HUES64 (cell line): ENCODE measurements around the gene SMCR8.
"Not testable (repeated sequence)": the region's sequence is repeated elsewhere in the genome, so short reads cannot be mapped to it uniquely, and the experiment has no call there.

Source experiments
- H3K27ac ChIP-seq: 2 replicates; pipeline ENCODE4 v1.7.0; 2013; ENCODE audit warnings: low read depth, low read length, inconsistent platforms
- H3K27me3 ChIP-seq: 2 replicates; pipeline ENCODE4 v1.6.1; 2013; ENCODE audit warnings: mild to moderate bottlenecking, low read length; ENCODE audit not compliant: insufficient read depth
- H3K36me3 ChIP-seq: 2 replicates; pipeline ENCODE4 v1.6.1; 2013; ENCODE audit warnings: mild to moderate bottlenecking, low read length; ENCODE audit not compliant: insufficient read depth
- H3K4me1 ChIP-seq: 2 replicates; pipeline ENCODE4 v1.6.1; 2013; ENCODE audit warnings: mild to moderate bottlenecking, low read length, moderate library complexity; ENCODE audit not compliant: insufficient read depth
- H3K4me3 ChIP-seq: 2 replicates; pipeline ENCODE4 v1.5.1; 2013; ENCODE audit warnings: mild to moderate bottlenecking, low read length, moderate library complexity
- H3K9ac ChIP-seq: 2 replicates; pipeline ENCODE4 v1.6.1; 2013; ENCODE audit warnings: mild to moderate bottlenecking, low read depth, low read length
- H3K9me3 ChIP-seq: 2 replicates; pipeline ENCODE4 v1.6.1; 2013; ENCODE audit warnings: low read depth, low read length; ENCODE audit not compliant: insufficient read depth
- WGBS: fragments of 150-250, 120-280 bp; methylation state at CpG from one replicate; pipeline ENCODE4 v1.1.7; 2013; ENCODE audit warnings: missing lambda C conversion rate; 5-methylcytosine and 5-hydroxymethylcytosine counted together

SMCR8 gene

GRCh38 chr17:18328643-18329204 is 13.6 kb downstream of the SMCR8 start:
- no peaks in the 10 kb centered on the region for H3K4me1 ChIP-seq

DNA sequence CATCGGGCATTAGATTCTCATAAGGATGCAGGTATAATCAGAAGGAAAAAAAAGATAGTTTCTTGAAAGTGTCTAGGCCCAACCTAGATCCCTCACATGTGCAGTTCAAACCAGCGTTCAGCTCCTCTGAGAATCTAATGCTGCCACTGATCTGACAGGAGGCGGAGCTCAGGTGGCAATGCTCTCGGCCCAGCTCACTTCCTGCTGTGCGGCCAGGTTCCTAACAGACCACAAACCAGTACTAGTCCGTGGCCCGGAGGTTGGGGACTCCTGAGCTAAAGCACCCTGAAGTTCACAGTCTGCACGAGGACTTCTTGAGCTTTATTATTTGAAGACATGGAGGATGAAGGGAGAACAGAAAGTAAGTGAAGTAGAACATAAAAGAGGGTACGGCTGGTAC is 16.8 kb downstream of the SMCR8 start:
- Histone ChIP-seq H3K27me3 (no peaks in the 10 kb centered on the region), H3K4me3 (no peak overlapping the region), H3K36me3 (peaks cover 83% of the 10 kb centered on the region), H3K9ac (no peak overlapping the region), H3K4me1 (no peaks in the 10 kb centered on the region), H3K9me3 (no peaks in the 10 kb centered on the region), H3K27ac (no peak overlapping the region)
- WGBS = 91% methylated on average over 9 of the region's 9 CpGs

More at GRCh38 chr17:18328643-18329204, 13.6 kb downstream of the SMCR8 start:
- no peaks in the 10 kb centered on the region for H3K9me3 ChIP-seq
- H3K27ac ChIP-seq = no peak overlapping the region
- no peak overlapping the region for H3K4me3 ChIP-seq
- H3K27me3 ChIP-seq = no peaks in the 10 kb centered on the region
- WGBS = 96% methylated on average over 9 of the region's 9 CpGs
- no peak overlapping the region for H3K9ac ChIP-seq
- peaks cover 83% of the 10 kb centered on the region for H3K36me3 ChIP-seq

DNA sequence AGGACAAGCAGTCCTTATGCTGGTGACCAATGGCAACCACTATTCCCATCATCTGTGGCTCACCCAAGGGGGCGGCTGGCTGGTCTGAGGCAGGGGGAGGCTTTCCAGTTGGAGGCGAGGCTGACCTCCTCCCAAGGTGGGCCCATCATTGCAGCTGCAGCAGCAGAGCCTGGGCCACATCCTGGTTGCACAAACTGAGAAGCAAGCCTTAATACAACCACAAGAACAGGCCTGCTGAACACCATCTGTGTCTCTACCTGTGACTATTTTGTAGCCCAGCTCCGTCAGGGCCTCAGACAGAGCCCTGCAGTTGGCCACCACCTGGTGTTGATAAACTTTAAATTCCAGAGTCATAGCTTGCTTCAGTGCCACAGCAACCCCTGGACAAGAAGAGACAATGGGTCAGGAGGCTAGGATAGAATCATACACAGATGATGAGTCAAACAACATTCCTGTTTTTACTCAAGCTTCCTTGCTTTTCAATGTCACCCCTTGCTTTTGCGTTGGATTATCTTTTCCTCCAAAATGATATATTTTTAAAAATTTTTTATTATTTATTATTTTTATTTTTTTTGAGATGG is 17.9 kb downstream of the SMCR8 start:
- Histone ChIP-seq H3K36me3 (peaks cover 79% of the 10 kb centered on the region), H3K9ac (no peak overlapping the region), H3K4me3 (no peak overlapping the region), H3K27ac (no peak overlapping the region), H3K4me1 (no peaks in the 10 kb centered on the region), H3K9me3 (no peaks in the 10 kb centered on the region), H3K27me3 (no peaks in the 10 kb centered on the region)
- 73% methylated on average over 3 of the region's 4 CpGs for WGBS

- not testable (repeated sequence) for H3K4me3 ChIP-seq, H3K4me1 ChIP-seq, H3K9ac ChIP-seq, H3K27ac ChIP-seq, H3K27me3 ChIP-seq, H3K9me3 ChIP-seq
- 96% methylated on average over 25 of the region's 25 CpGs for WGBS
- H3K36me3 ChIP-seq = peaks cover 75% of the 10 kb centered on the region
Observed at GRCh38 chr17:18338158-18338557, 23.1 kb downstream of the SMCR8 start.

DNA sequence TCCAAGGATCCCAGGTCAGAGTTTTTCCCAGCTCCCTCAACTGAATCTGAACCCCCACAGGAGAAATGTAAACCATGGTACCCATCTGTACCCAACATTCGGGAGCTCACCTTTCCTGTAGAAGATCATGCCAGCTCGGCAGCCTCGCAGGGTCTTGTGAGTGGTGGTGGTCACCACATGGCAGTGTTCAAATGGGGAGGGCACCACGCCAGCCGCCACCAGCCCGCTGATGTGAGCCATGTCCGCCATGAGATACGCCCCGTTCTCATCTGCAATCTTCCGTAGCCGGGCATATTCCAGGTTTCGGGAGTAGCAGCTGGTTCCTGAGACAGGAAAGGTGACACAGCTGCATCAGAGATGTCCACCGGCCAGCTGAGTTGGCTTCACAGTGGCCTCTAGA is 24.8 kb downstream of the SMCR8 start:
- no peak overlapping the region for H3K4me3 ChIP-seq
- no peak overlapping the region for H3K9ac ChIP-seq
- peaks cover 79% of the 10 kb centered on the region for H3K36me3 ChIP-seq
- H3K9me3 ChIP-seq = peaks cover 8% of the 10 kb centered on the region; the same call in 1 of the 2 replicates
- no peaks in the 10 kb centered on the region for H3K27me3 ChIP-seq
- no peak overlapping the region for H3K27ac ChIP-seq
- H3K4me1 ChIP-seq = no peaks in the 10 kb centered on the region
- WGBS = 96% methylated on average over 13 of the region's 13 CpGs

GRCh38 chr17:18344021-18344420 is 28.9 kb downstream of the SMCR8 start:
- Histone ChIP-seq H3K4me3 (no peak overlapping the region), H3K27me3 (no peaks in the 10 kb centered on the region), H3K9me3 (peaks cover 7% of the 10 kb centered on the region; the same call in 1 of the 2 replicates), H3K9ac (no peak overlapping the region), H3K36me3 (peaks cover 89% of the 10 kb centered on the region), H3K27ac (no peak overlapping the region), H3K4me1 (no peaks in the 10 kb centered on the region)
- 93% methylated on average over 5 of the region's 5 CpGs for WGBS

- no peak overlapping the region for H3K9ac ChIP-seq
- WGBS = 88% methylated on average over 6 of the region's 6 CpGs
- H3K4me3 ChIP-seq = no peak overlapping the region
- H3K27ac ChIP-seq = no peak overlapping the region
- H3K9me3 ChIP-seq = no peaks in the 10 kb centered on the region
- H3K36me3 ChIP-seq = peaks cover 52% of the 10 kb centered on the region
- H3K4me1 ChIP-seq = no peaks in the 10 kb centered on the region
- H3K27me3 ChIP-seq = no peaks in the 10 kb centered on the region
Observed at GRCh38 chr17:18353541-18353940, 38.4 kb downstream of the SMCR8 start.

DNA sequence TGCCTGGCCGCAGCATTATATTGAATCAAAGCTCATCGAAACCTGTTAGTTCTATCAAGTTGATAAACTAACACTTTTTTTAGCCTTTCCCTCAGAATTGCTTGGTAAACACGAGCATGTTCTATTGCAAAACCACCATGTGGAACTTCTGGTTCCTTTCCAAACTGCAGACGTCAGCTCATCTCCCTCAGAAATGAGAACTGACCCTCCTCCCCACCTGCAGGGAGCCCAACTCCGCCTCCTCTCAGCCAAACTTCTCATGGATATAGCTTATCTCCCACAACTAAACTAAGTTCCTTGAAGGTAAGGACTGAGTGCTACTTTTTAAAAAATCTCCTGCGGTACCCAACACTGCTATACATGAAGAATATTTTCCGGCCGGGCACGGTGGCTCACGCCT is 41.5 kb downstream of the SMCR8 start:
- no peaks in the 10 kb centered on the region for H3K27me3 ChIP-seq
- 92% methylated on average over 10 of the region's 10 CpGs for WGBS
- peaks cover 54% of the 10 kb centered on the region for H3K36me3 ChIP-seq
- H3K4me1 ChIP-seq = no peaks in the 10 kb centered on the region
- H3K27ac ChIP-seq = no peak overlapping the region
- no peak overlapping the region for H3K9ac ChIP-seq
- H3K4me3 ChIP-seq = no peak overlapping the region
- no peaks in the 10 kb centered on the region for H3K9me3 ChIP-seq

- Histone ChIP-seq H3K4me3 (no peak overlapping the region), H3K9me3 (no peaks in the 10 kb centered on the region), H3K4me1 (0 out of 2 replicates have a peak, but pooled peaks cover 4% of the 10 kb centered on the region), H3K36me3 (peaks cover 27% of the 10 kb centered on the region; the same call in 1 of the 2 replicates), H3K27me3 (no peaks in the 10 kb centered on the region), H3K27ac (no peak overlapping the region), H3K9ac (no peak overlapping the region)
- WGBS = 85% methylated on average over 8 of the region's 8 CpGs
Observed at GRCh38 chr17:18360518-18360917, 45.4 kb downstream of the SMCR8 start.

DNA sequence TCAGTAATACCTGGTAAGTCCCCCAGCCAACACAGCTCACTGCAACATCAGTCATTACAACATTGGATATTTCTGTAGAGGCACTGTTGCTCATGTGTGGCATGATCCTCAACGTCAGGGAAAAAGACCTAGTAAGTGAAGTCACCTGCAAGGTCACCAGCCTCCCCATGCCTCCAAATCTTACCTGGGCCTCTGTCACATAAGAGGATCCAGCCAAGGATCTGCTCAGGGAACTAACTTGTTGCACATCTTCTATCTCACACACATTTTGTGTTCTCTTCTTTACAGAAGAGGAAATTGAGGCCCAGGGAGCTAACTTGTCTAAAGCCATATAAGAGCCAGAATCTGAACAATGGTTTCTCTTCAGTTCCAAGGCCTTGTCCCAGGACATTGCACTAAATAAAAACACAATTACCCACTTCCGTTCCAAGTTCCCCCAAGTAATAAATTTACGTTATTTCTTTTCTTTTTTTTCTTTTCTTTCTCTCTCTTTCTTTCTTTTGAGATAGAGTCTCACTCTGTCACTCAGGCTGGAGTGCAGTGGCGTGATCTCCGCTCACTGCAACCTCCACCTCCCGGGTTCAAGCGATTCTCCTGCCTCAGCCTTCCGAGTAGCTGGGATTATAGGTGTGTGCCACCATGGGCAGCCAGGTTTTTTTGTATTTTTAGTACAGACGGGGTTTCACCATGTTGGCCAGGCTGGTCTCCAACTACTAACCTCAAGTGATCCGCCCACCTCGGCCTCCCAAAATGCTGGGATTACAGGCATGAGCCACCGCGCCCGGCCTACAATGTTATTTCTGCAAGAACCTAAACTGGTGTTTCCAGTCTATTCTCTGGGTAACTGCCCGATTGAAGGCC is 47.0 kb downstream of the SMCR8 start:
- Histone ChIP-seq H3K4me3 (peak overlapping the region; percentile 80), H3K27me3 (no peaks in the 10 kb centered on the region), H3K9ac (peak overlapping the region; percentile 83), H3K36me3 (peaks cover 24% of the 10 kb centered on the region; the same call in 1 of the 2 replicates), H3K9me3 (no peaks in the 10 kb centered on the region), H3K27ac (no peak overlapping the region), H3K4me1 (0 out of 2 replicates have a peak, but pooled peaks cover 4% of the 10 kb centered on the region)
- 55% methylated on average over 15 of the region's 15 CpGs for WGBS

DNA sequence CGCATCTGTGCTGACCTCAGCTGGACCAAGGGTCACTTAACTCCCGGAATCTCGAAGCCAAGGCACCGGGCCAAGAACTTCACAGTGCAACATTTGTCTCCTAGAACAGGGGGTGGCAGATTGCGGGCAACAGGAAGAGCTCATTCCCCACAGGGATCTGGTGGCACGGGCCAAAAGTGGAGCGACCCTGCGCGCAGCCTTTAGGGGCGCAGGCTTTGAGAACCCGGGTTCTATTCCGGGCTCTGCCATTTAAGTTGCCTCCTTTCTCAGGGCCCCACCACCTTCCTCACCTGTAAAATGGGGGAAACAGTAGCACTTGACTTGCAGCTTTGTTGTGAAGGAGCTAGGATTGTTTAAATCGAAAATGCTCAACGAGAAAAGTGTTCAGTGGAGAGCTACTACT is 47.6 kb downstream of the SMCR8 start:
- H3K27ac ChIP-seq = peak overlapping the region; percentile 58; the same call in 1 of the 2 replicates
- WGBS = 7% methylated on average over 14 of the region's 14 CpGs
- H3K27me3 ChIP-seq = no peaks in the 10 kb centered on the region
- H3K9ac ChIP-seq = peak overlapping the region; percentile 83
- H3K36me3 ChIP-seq = 0 out of 2 replicates have a peak, but pooled peaks cover 18% of the 10 kb centered on the region
- peak overlapping the region; percentile 80 for H3K4me3 ChIP-seq
- H3K4me1 ChIP-seq = 0 out of 2 replicates have a peak, but pooled peaks cover 4% of the 10 kb centered on the region
- H3K9me3 ChIP-seq = no peaks in the 10 kb centered on the region
